ENCODE measurements around the gene UGT1A1.

The UGT1A1 gene

GRCh38 chr2:233817361-233817911 lies 57.4 kb downstream of the UGT1A1 start:
- DNase-seq (ENCODE audit: low spot score) = no peak

GRCh38 chr2:233817995-233818638 lies 58.0 kb downstream of the UGT1A1 start:
- DNase-seq (ENCODE audit: low spot score) = no peak

- no peak for DNase-seq (ENCODE audit: low spot score)
These were observed 58.9 kb downstream of the UGT1A1 start for GRCh38 chr2:233818639-233819621.

GRCh38 chr2:233819884-233820773 lies 60.1 kb downstream of the UGT1A1 start:
- DNase-seq (ENCODE audit: low spot score) = no peak

- DNase-seq (ENCODE audit: low spot score) = no peak
These were observed 60.7 kb downstream of the UGT1A1 start for GRCh38 chr2:233820774-233821105.

- no peak for DNase-seq (ENCODE audit: low spot score)
These were observed 61.1 kb downstream of the UGT1A1 start for GRCh38 chr2:233821196-233821595.

- DNase-seq (ENCODE audit: low spot score) = no peak
These were observed 61.6 kb downstream of the UGT1A1 start for GRCh38 chr2:233821709-233822100.

- no peak for DNase-seq (ENCODE audit: low spot score)
These were observed 62.2 kb downstream of the UGT1A1 start for GRCh38 chr2:233822101-233822771.

All from LoVo (cell line).